Central memory CD8-positive, alpha-beta T cell (primary cell): ENCODE data around the gene SMIM7.

Source experiments
- ATAC-seq: fragments of 150-1000 bp; cut with Tn5 transposase; replicated peaks from 2 replicates; pipeline ENCODE4 v1.10.0; 2022; ENCODE audit warnings: mild to moderate bottlenecking, moderate FRiP score, moderate number of reproducible peaks; ENCODE audit not compliant: poor library complexity, severe bottlenecking; ENCODE audit errors: extremely low read depth
- DNase-seq, 2 donors: peaks; one replicate each; pipeline ENCODE4 v3.0.0; 2021; ENCODE audit warnings: low spot score in 2 of 2
- H3K27ac Mint-ChIP-seq: one replicate; pipeline ENCODE4 v1.8.0; 2022; ENCODE audit warnings: low read depth, mild to moderate bottlenecking, moderate library complexity, mixed read lengths
- H3K27me3 Mint-ChIP-seq: one replicate; pipeline ENCODE4 v1.8.0; 2022; ENCODE audit warnings: mixed read lengths
- H3K36me3 Mint-ChIP-seq: one replicate; pipeline ENCODE4 v1.8.0; 2022; ENCODE audit warnings: mild to moderate bottlenecking, moderate library complexity, mixed read lengths; ENCODE audit not compliant: insufficient read depth
- H3K4me1 Mint-ChIP-seq: one replicate; pipeline ENCODE4 v1.8.0; 2022; ENCODE audit warnings: mixed read lengths
- H3K4me3 Mint-ChIP-seq: one replicate; pipeline ENCODE4 v1.8.0; 2022; ENCODE audit warnings: mild to moderate bottlenecking, moderate library complexity, mixed read lengths
- H3K9me3 Mint-ChIP-seq: one replicate; pipeline ENCODE4 v1.8.0; 2022; ENCODE audit warnings: mixed read lengths

The SMIM7 gene

DNA sequence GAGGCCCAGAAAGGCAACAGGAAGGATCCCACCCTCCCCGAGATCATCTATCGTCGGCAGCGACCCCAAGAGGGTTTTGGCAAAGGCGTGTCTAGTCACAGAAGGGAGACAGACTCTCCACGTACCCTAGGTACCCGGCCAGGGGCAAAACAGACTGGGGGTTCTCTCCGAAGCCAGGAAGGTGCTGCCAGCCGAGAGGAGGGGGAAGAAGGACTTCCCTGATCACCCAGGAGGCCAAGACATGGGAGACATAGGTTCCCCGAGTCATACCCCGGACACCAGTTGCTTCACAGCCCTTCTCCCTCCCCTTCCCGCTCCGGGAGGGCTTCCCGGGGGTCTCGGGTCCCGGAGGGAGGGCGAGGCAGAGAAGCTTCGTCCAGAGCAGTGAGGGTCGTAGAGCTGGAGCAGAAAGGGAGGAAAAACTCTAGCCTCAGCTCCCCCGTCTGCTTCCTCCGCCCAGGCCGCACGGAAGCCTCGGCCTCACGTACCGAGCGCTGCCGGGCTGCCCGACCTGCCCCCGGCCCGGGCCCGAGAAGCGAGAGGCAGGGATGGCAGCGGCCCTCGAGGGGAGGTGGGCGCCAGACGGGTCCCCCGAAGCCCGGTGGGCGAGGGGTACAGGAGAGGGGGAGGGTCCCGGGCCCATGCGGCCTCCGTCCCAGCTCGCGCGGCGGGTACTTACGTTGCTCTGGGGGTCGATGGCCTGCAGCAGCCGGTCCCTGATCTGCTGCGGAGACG is 32.6 kb downstream of the SMIM7 start:
- peaks cover 36% of the 10 kb centered on the region for H3K36me3 Mint-ChIP-seq
- H3K4me1 Mint-ChIP-seq, result peaks cover 40% of the 10 kb centered on the region
- no peak for DNase-seq

DNA sequence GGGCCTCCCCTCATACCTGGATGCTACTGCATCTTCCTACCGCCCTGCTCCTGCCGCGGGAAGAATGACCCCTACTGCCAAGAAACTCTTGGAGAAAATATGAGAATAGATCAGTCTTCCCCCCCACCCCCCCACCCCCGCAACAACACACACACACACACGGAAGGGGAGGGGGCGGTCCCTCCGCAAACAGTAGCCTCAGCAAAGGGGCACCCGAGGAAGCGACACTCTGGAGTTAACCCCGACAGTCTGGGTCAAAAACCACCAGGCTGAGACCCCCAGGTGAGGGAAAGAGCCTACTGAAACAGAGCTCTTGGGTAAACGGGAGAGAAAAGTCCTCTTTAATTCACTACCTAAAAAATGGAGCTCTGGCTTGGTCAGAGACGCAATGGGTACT is 33.1 kb downstream of the SMIM7 start:
- Mint-ChIP-seq H3K27me3 (no peaks in the 10 kb centered on the region), H3K27ac (peak overlapping the region; percentile 88), H3K9me3 (no peaks in the 10 kb centered on the region), H3K36me3 (peaks cover 34% of the 10 kb centered on the region), H3K4me1 (peaks cover 46% of the 10 kb centered on the region), H3K4me3 (peak overlapping the region; percentile 94)
- ATAC-seq (no peak), DNase-seq (no peak)

More for the DNA sequence above, 32.6 kb downstream of the SMIM7 start:
- peak overlapping the region; percentile 94 for H3K4me3 Mint-ChIP-seq
- no peak for ATAC-seq
- H3K27me3 Mint-ChIP-seq, result no peaks in the 10 kb centered on the region
- H3K9me3 Mint-ChIP-seq, result no peaks in the 10 kb centered on the region
- peak overlapping the region; percentile 88 for H3K27ac Mint-ChIP-seq

GRCh38 chr19:16625163-16625958 is 34.6 kb downstream of the SMIM7 start:
- H3K4me1 Mint-ChIP-seq, result peaks cover 54% of the 10 kb centered on the region
- H3K9me3 Mint-ChIP-seq, result no peaks in the 10 kb centered on the region
- DNase-seq, result no peak
- H3K27ac Mint-ChIP-seq, result peak overlapping the region; percentile 32
- H3K36me3 Mint-ChIP-seq, result peaks cover 31% of the 10 kb centered on the region
- no peaks in the 10 kb centered on the region for H3K27me3 Mint-ChIP-seq
- no peak for ATAC-seq
- H3K4me3 Mint-ChIP-seq, result peak overlapping the region; percentile 25

DNA sequence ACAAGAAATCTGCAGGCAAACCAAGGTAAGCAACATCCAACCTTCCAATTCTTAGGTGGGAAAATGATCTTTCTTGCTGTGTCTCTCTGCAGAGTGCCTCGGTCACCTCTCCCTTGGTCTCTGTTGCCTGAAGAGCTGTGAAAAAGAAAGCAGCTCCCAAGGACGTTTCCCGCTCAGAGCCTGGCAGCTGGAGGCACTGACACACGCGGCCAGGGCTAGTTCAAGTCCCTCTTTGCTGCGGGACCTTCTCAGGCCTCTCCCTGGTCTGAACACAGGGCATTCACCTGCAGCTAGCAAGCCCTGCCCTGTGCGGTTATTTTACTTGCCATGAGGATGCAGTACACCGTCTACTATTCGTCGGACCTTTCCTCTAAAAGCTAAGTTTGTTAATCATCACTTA is 35.7 kb downstream of the SMIM7 start:
- no peak overlapping the region for H3K4me3 Mint-ChIP-seq
- H3K36me3 Mint-ChIP-seq, result peaks cover 34% of the 10 kb centered on the region
- DNase-seq (no peak), ATAC-seq (no peak)
- no peaks in the 10 kb centered on the region for H3K27me3 Mint-ChIP-seq
- peaks cover 62% of the 10 kb centered on the region for H3K4me1 Mint-ChIP-seq
- no peaks in the 10 kb centered on the region for H3K9me3 Mint-ChIP-seq
- H3K27ac Mint-ChIP-seq, result no peak overlapping the region

GRCh38 chr19:16623576-16623975 is 36.4 kb downstream of the SMIM7 start:
- peaks cover 65% of the 10 kb centered on the region for H3K4me1 Mint-ChIP-seq
- H3K36me3 Mint-ChIP-seq, result peaks cover 32% of the 10 kb centered on the region
- DNase-seq (no peak), ATAC-seq (no peak)
- H3K27ac Mint-ChIP-seq, result no peak overlapping the region
- H3K4me3 Mint-ChIP-seq, result no peak overlapping the region
- no peaks in the 10 kb centered on the region for H3K27me3 Mint-ChIP-seq
- no peaks in the 10 kb centered on the region for H3K9me3 Mint-ChIP-seq

GRCh38 chr19:16623066-16623465 is 36.9 kb downstream of the SMIM7 start:
- DNase-seq (no peak), ATAC-seq (no peak)
- H3K4me1 Mint-ChIP-seq, result peaks cover 70% of the 10 kb centered on the region
- H3K9me3 Mint-ChIP-seq, result no peaks in the 10 kb centered on the region
- no peaks in the 10 kb centered on the region for H3K27me3 Mint-ChIP-seq
- H3K36me3 Mint-ChIP-seq, result peaks cover 30% of the 10 kb centered on the region
- H3K27ac Mint-ChIP-seq, result no peak overlapping the region
- H3K4me3 Mint-ChIP-seq, result no peak overlapping the region

GRCh38 chr19:16621165-16621800 is 38.7 kb downstream of the SMIM7 start:
- peaks cover 77% of the 10 kb centered on the region for H3K4me1 Mint-ChIP-seq

DNA sequence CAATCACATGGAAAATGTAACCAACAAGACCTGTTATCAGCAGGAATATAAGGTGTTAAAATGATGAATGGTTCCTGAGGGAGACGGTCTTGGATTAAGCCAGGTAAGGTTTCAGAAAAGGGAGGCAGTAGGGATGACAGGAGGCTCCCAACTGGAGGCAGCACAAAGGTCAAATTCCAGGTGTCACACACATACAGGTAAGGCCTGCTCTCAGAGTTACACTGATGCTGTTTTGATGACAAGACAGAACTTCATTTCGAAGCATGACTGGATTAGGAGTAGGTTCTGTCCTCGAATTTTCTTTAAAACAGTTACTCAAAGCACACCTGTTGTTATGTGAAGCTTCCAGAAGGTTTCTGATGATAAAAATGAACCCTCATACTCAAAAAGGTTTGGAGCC is 39.4 kb downstream of the SMIM7 start:
- ATAC-seq, result no peak
- no peaks in the 10 kb centered on the region for H3K27me3 Mint-ChIP-seq
- peaks cover 27% of the 10 kb centered on the region for H3K36me3 Mint-ChIP-seq
- H3K9me3 Mint-ChIP-seq, result no peaks in the 10 kb centered on the region
- no peak for DNase-seq
- peaks cover 77% of the 10 kb centered on the region for H3K4me1 Mint-ChIP-seq
- no peak overlapping the region for H3K27ac Mint-ChIP-seq
- H3K4me3 Mint-ChIP-seq, result no peak overlapping the region

More at GRCh38 chr19:16621165-16621800, 38.7 kb downstream of the SMIM7 start:
- DNase-seq (no peak), ATAC-seq (no peak)
- Mint-ChIP-seq H3K36me3 (peaks cover 27% of the 10 kb centered on the region), H3K4me3 (no peak overlapping the region), H3K27ac (no peak overlapping the region), H3K9me3 (no peaks in the 10 kb centered on the region), H3K27me3 (no peaks in the 10 kb centered on the region)

- peaks cover 77% of the 10 kb centered on the region for H3K4me1 Mint-ChIP-seq
Observed at GRCh38 chr19:16620018-16620417, 39.9 kb downstream of the SMIM7 start.

DNA sequence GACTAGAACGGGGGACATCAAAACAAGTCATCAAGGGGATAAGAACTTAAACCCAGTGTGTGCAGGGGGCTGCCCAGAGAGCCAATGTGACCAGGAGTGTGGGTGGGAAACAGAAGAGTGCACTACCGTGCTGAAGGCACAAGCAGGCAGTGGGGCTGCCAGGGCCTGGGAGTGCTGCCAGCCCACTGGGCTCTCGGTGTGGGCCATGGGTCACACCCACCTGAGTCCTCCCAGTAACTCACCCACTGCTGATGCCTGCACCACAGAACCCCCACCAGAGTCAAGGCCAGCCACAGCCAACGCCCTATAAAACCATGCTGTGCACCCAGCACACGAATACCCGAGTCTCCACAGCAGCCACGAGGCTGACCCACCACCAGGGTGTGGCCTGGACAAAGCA is 40.5 kb downstream of the SMIM7 start:
- Mint-ChIP-seq H3K9me3 (no peaks in the 10 kb centered on the region), H3K4me1 (peaks cover 80% of the 10 kb centered on the region), H3K4me3 (peak overlapping the region; percentile 25), H3K27ac (no peak overlapping the region), H3K36me3 (peaks cover 23% of the 10 kb centered on the region), H3K27me3 (no peaks in the 10 kb centered on the region)
- ATAC-seq (no peak), DNase-seq (no peak)

More at GRCh38 chr19:16620018-16620417, 39.9 kb downstream of the SMIM7 start:
- ATAC-seq, result no peak
- no peaks in the 10 kb centered on the region for H3K27me3 Mint-ChIP-seq
- no peak for DNase-seq
- H3K9me3 Mint-ChIP-seq, result no peaks in the 10 kb centered on the region
- peak overlapping the region; percentile 25 for H3K4me3 Mint-ChIP-seq
- peaks cover 23% of the 10 kb centered on the region for H3K36me3 Mint-ChIP-seq
- no peak overlapping the region for H3K27ac Mint-ChIP-seq

DNA sequence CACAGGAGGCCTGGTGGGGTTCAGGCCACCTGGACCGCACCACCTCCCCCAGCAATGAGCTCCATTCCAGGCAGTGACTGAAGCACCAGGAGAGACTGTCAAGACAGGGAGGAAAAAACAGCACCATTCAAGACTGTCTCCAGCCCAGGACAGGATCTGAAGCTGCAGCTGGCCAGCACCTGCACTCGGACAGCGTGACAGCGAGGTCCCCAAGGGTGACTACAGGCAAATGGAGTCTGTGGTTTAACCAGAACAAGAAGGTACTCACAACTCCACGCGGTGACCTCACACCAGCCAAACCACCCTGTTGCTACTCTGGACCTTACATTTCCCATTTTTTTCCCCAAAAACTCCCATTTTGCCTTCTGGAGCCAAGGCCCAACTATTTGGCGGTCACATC is 41.7 kb downstream of the SMIM7 start:
- ATAC-seq (no peak), DNase-seq (no peak)
- Mint-ChIP-seq H3K9me3 (no peaks in the 10 kb centered on the region), H3K4me1 (peaks cover 75% of the 10 kb centered on the region), H3K27me3 (no peaks in the 10 kb centered on the region), H3K36me3 (peaks cover 19% of the 10 kb centered on the region), H3K4me3 (no peak overlapping the region), H3K27ac (no peak overlapping the region)

GRCh38 chr19:16615808-16616207 is 44.1 kb downstream of the SMIM7 start:
- ATAC-seq, result no peak

More at GRCh38 chr19:16615808-16616207, 44.1 kb downstream of the SMIM7 start:
- peaks cover 84% of the 10 kb centered on the region for H3K4me1 Mint-ChIP-seq
- DNase-seq, result no peak
- H3K9me3 Mint-ChIP-seq, result no peaks in the 10 kb centered on the region
- no peak overlapping the region for H3K4me3 Mint-ChIP-seq
- peak overlapping the region; percentile 26 for H3K27ac Mint-ChIP-seq
- H3K36me3 Mint-ChIP-seq, result peaks cover 15% of the 10 kb centered on the region
- no peaks in the 10 kb centered on the region for H3K27me3 Mint-ChIP-seq
